Stimulated activated CD4-positive, alpha-beta T cell treated with anti-CD3 and anti-CD28 coated beads, Interleukin-2, amount 100 ng/mL, for 24 hours (primary cell): ENCODE data around the gene ONECUT2.
"Not testable (repeated sequence)": the region's sequence is repeated elsewhere in the genome, so short reads cannot be mapped to it uniquely, and the experiment has no call there.

Experiments
- DNase-seq, 2 donors: peaks; one replicate each; pipeline ENCODE4 v3.0.0-alpha.2; 2020

The ONECUT2 gene

GRCh38 chr18:57447154-57447621, 12.0 kb downstream of the ONECUT2 start:
- DNase-seq: peak in 1 of 2 donors; percentile 22

DNA sequence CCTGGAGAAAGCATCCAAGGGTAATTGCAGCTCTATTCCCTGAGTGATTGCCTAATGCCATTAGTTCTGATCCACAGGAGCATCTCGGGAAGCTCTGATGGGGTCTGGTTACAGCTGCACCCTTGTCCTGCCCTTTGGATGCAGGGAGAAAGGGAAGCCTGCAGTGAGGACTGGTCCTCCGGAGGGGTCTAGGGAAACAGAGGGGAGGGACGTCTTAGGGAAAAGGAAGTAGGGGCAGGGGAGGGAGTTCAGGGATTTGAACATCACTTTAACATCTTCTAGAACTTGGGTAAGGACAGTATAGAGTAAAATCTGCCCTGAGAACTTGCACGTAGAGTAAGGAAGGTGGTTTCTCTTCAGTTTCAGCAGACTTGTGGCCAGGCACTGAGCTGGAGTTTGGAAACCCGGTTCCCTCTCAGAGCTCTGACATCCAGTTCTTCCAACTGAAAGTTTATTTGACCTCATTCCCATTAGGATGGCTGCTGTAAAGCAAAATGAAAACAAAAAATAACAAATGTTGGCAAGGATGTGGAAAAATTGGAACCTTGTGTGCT, 20.5 kb downstream of the ONECUT2 start:
- DNase-seq: no peak

DNA sequence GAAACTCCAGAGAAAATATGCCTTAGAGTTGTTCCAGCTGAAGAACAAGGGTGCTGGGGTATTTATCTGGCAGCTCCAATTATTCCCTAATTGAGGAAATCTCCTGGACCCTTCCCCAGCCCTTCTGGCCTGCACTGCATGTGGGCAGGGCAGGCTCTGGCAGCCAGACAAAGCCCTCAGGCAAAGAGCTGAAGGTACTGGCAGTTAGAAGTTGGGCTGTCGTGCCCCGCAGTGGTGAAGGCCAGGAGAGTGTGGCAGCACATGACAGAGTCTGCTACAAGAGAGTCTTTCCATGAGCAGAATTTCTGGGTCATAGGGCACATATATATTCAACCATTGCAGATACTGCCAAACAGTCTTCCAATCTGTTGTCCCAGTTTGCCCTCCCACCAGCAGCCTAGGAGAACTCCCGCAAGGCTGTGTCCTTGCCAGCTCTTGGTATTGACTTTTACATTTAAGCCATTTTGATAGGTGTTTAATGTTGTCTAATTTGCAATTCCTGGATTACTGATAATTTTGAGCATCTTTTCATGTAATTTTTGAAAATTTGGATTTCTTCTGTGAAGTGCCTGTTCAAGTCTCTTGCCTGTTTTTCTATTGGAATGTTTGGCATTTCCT, 26.6 kb downstream of the ONECUT2 start:
- DNase-seq: no peak

GRCh38 chr18:57466307-57466706, 31.1 kb downstream of the ONECUT2 start:
- DNase-seq: no peak

DNA sequence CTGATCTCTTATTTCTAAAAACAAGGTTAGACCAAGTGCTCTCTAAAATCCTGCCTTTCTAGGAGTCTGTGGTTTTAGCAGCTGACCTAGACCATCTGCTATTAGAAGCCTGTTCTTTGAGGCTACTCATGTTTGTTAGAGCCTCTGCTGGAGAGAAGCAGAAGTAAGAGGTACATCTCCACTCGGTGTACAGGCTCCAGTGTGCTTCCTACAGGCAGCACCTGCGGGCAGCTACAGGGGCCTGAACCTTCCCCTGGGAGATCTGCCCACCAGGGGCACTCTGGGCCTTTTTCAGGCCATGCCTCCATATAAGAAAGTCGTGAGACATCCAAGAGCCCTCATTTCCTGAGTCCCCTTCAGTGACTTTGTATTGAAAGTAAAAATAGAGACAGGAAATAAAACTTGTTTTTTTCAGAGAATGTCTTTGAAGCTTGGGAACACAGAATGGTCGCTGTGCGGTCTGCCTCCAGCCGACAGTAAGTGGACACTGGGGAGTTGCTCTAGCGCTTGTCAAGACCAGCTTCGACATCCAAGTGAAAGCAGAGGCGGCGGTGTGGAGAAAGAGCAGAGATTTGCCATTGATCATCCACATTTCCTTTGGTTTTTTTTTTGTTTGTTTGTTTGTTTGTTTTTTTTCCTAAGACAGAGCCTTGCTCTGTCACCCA, 31.7 kb downstream of the ONECUT2 start:
- no peak for DNase-seq

- no peak for DNase-seq
These were observed 34.7 kb downstream of the ONECUT2 start for GRCh38 chr18:57469884-57470283.

DNA sequence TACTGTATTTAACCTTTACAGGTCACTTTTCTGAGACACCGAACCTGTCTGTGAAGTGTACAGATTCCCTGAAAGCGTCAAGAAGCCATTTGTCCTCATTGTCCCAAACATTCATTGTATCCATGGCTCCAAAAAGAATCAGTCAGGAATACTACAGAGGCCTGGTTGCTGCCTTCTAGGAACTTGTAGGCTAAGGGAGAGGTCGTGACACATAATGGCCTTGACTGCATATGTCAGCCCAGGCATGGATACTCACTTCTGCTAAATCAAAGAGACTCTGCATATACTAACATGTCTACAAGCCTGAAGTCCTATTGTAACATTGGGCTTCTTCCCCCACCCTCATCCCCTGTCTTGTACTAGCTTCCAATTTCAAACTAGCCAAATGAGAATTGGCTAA, 40.2 kb downstream of the ONECUT2 start:
- no peak for DNase-seq

DNA sequence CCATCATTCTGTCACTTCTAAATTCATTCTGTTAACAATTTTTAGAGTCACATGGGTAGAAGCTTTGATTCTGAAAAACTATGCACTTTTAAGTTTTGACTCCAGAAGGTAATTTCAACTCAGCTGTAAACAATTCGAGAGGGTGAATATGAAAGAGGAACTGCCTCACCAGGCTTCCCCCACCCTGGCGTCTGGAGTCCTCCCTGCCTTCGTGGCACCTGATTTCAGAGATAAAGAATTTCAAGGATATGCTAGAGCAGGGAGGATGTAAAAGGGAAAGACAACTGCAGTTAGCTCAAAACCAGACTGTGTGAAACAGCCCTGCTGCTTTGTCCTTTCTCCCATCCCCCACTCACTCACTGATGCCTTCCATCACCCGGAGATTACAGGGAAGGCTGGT, 40.7 kb downstream of the ONECUT2 start:
- no peak for DNase-seq

DNA sequence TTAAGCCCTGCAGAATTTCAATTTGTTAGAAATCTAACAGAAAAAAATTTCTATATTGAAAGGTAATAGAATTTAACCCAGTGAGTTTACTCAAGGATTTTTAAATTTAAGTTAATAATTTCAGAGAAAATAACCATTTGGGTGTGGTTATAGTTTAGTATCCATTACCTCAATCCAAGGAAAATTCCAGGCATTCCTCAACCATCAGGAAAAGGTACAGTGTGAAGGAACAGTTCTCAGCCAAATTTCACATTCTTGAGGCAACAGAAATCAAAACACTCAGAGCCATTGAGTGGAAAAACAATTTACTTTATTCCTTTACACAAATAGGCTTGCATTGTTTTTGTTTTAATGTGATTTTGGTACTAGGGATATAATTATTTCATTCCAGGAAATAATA, 45.6 kb downstream of the ONECUT2 start:
- DNase-seq: no peak

GRCh38 chr18:57497372-57498294, 62.5 kb downstream of the ONECUT2 start:
- no peak for DNase-seq

DNA sequence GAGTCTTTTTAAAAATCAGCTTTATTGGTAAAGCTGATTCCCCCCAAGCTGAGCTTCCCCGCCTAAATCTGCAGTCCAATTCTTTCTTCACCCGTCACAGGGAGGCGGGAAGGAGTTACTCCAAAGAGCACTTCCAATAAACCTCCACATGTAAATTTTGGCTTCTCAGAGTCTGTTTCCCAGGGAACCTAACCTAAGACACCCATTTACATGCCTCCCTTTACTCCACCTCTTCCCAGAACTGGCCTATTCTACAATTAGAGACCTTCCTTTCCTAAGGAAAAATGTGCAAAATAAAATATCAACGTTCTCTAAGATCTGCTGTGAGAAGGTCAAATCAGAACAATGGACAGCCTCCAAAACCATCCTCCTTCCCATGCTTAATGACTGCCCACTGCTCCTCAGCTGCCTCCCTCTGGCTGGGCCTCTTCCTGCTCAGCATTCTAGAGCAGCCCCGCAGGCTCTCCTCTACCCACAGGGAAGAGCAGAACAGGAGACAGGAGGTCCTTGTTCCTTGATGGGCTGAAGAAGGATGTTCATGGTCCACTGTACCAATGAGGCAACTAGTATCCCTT, 63.6 kb downstream of the ONECUT2 start:
- DNase-seq: no peak

DNA sequence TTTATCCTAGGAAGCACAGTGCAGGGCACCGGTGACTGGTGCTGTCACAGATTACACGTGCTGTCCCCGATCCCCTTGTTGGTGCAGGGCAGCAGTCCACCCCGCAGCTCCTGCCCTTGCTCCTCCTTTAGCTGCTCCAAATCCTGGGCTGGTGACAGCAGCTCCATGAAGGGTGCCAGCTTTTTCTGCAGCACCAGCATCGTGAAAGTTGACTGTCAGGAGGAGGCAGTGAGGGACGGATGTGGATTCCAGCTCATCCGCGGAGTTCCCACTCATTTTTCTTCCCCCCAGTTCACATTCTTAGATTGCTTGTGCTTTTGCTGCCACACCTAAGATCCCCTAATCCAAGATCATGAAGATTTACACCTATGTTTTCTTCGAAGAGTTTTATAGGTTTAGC, 67.5 kb downstream of the ONECUT2 start:
- DNase-seq: no peak

DNA sequence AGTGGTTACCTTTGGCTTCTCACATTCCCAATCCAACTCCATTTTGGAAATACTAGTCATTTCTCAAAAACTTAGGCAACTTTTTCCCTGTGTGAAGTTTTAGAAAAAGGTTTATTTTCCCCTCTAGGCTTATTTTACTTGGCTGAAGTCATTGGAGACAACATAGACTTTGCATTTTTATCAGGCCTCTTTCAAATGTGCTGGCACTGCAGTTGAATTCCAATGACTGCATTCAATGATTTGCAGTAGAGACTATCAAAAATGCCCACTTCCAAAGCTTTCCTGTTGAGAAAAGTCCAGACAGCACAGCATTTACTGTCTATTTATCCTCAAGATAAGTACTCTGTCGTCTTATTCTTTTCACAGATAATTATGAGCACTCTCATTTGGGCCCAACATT, 70.1 kb downstream of the ONECUT2 start:
- DNase-seq: no peak

GRCh38 chr18:57516056-57516455, 80.9 kb downstream of the ONECUT2 start:
- DNase-seq: no peak

DNA sequence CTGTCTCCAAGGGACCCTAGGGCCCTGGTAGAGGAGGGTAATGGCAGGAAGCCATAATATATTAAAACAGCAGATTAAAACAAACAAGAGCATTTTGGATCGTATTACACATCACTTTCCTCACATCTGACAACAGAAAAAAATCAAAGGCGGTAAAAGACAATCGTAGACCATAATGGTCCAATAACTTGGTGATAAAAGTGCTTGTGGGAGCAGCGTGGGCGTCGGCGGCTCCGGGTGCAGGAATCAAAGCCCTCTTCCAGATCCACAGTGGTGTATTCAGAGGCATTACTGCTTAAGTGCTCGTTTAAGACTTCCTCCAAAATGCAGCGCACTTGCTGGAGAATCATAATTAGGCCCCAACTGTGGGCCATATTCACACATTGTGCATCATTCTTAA, 83.4 kb downstream of the ONECUT2 start:
- no peak for DNase-seq

DNA sequence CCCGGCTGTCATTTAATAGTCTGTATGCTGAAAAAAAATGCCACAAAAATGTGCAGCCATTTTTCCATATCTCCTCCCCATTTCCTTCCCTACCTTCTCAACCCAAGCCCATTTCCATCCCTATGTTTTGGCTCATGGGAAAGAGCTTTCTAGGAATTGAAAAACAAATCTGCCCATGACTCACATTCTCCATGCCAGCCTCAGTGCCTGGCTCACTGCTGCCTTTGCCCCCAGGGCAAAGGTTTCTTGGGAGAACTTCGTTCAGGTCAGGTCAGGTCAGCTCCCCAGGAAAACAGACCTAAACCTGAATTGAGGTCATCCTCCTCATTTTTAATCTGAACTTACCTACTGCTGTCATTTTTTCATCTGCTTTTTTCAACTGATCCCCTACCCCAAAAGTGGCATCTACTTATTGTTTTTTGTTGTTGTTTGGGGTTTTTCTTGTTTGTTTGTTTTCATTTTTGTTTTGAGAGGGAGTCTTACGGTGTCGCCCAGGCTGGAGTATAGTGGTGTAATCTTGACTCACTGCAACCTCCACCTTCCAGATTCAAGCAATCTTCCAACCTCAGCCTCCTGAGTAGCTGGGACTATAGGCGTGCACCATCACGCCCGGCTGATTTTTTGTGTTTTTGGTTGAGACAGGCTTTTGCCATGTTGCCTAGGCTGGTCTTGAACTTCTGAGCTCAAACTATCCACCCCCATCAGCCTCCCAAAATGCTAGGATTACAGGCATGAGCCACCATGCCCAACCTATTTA, 84.7 kb downstream of the ONECUT2 start:
- no peak for DNase-seq

DNA sequence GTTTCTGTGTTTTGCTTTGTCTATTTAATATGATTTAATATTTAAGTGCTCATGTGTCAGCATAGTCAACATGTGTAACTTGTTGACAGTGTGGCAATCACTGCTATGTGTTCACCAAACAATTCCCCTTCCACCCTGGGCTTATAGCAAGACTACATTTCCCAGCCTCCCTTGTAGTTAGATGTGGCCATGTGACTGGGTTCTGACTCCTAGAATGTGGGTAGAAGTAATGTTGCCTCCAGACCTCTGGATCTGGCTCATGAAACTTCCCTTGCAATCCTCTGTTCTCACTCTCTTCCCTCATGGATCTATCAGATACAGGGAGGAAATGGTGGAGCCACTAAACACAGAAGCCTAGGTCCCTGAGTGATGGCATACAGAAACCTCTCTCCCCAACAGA, 87.2 kb downstream of the ONECUT2 start:
- not testable (repeated sequence) for DNase-seq

DNA sequence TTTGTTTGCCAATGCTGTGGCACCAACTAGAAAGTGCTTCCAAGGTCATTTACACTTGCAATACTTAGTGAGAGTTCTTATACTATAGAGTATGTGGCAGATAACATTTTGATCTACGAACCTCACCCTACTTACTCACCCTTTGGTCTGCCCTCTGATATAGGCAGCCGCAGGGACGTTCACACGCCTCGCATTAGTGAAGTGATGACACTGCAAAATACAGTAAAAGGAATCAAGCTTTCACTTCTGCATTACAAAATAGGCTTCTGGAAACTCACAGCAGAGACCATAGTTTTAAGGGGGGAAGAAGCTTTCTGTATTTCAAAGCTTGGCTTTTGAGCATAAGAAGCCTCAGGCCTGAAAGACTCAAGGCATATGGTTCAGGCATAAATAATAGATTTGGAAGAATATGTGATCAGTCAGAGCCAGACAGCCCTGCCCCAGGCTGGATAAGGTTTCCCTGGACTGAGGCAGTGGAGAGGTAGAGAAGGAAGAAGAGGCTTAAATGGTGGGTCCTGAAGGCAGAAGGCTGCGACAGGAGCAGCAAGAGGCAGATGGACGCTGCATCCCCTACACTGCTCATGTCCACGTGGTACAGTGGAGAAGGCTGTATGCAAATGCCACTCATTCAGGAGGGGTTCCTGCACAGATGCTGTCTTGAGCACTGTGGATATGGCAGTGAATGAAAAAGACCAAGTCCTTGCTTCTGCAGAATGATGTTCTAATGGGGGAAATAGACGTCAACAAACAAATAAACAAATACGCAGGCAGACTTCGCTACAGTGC, 88.2 kb downstream of the ONECUT2 start:
- no peak for DNase-seq

DNA sequence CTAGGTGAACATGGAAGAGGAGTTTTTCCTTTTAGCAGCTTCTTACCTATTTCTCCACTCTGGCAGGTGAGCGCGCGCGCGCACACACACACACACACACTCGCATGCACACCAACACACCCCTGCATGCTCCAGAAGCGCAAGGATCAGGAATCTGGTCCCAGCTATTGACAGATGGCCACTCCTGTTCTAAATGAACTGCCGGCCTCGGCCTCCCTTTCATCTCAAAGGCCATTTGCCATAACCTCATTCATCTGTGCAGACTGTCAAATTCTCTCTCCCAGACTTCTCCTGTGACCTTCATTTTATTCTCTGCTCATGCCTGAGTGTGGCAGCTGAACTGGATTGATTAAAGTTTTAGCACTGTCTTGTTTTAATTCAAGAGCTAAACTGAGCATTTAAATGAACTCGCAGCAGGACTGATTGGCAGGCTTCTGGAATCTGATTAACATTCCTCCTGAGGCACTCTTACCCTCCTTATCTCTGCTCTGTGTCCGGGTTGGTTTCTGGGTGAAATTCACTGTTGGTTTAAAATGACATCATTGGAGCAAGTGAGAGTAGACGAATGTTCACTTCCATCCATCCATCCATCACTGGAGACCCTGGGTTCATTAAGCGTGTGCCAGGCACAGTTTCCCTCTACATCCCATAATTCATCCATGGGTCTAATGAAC, 92.5 kb downstream of the ONECUT2 start:
- DNase-seq: no peak

GRCh38 chr18:57529151-57529550, 94.0 kb downstream of the ONECUT2 start:
- DNase-seq: no peak
